GM11168 (cell line): Measurements from ENCODE around the gene ACP1.

Experiments used
- in situ Hi-C: fragments of 300-500 bp; cut with MboI; formaldehyde crosslinking; loops from one replicate; pipeline ENCODE4 v1.12.0; 2022; ENCODE audit warnings: low sequenced_read_pairs; ENCODE audit not compliant: unreplicated experiment

ACP1 gene

DNA sequence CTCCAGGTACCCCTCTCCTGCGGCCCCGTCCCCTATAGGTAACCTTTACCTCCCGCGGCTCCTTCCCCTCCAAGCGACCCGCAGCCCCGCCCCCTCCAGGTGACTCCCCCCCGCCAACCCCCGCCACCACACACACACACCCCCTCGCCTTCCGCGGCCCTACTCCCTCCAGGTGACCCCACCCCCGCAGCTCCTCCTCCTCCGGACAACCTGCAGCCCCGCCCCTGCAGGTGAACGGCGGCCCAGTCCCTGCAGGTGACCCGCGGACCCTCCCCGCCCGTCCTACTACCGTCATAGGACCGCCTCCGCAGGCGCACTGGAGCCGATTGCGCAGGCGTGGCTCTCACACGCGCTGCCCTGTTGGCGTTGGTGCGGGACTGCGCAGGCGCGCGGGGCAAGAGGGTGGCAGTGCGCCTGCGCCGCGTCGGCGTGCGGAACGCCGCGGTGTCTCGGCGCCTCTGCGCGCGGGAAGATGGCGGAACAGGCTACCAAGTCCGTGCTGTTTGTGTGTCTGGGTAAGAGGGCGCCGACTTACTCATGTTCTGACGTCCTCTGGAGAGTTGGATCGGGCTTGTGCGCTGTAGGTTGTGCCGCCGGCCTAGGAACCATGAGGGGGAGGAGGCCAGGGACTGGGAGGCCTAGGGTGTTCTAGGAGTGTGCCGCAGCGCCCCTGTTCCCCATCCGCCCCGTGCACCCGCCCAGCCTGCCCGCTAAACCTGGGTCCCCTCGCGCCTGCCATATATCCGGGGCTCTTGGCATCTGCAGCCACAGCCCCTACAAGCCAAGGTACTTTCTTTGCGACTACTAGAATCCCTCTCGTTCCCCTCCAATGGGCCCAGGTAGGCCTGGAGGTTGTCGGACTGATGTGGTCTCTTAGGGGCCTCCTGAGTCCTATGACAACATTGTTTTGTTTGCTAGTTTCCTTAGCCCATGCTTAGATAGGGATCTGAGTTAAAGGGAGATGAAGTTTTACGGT is at the start of gene ACP1:
Gene ACP1, plus strand, starts transcription at position 455 of the 976 bp plus-strand sequence. Its CDS starts 18 bp downstream, at position 473.
- in situ Hi-C loops = no loop called here

DNA sequence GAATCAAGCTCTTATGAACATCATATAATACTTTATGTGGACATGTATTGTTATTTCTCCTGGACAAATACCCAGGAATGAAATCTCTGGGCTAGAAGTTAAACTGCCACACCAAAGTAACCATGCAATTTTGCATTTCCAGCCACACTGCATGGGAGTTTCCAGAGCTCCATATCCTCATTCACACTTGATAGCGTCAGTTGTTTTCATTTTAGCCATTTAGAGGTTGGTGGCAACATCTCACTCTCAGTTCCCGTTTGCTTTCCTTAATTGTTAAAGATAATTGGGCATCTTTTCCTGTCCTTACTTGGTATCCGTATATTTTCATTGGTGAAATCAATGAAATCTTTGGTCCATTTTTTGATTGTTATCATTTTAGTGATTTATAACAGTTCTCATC is 48.7 kb upstream of the ACP1 start:
- in situ Hi-C loops = no loop called here

DNA sequence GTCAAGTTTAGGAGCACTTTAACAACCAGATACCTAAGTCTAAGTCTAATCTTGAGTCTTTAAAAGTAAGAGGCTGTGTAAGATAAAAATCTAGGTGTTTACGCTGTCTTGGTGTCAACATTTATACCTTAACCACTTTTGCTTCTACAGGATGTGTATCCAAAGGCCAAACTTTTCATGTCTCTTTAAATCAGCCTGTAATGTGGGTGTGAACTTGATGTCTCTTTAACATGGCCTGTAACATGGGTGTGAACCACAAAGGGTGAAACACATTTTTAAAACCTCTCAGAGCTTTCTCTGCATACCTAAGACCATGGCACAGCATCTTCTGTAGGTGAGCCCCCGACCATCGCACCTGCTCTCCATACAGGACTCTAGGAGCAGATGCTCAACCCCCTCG is 41.3 kb upstream of the ACP1 start:
- in situ Hi-C loops = no loop called here

DNA sequence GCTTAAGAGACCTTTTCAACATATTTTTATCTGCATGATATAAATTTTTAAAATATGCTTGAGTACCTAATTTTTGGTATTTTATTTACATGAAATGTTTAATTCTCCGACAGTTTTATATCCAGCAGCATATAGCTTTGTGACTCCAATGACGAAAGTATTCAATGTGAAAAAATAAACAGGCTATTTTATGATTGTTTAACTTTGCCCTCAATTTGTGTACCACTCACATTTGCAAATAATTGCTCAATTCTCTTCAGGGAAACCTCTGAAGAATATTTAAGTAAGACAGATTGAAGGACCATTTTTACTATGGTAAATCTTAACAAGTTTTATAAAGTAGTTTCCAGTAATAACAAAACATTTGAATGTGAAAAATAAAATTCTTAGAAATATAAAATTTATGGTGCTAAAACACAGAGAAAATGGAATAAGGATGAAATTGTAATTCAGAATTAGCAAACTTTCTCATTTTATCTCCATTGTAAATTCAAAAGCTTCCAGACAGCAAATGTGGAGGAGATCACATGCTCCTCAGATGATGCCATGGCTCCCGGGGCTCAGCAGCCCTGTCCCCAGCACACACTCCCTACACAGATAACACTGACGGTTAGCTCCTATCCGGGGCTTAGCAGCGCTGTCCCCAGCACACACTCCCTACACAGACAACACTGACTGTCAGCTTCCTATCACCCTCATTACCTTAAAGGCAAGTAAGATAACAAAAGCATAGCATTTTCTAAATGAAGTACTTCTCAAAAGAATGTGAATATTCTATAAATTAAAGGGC is 40.6 kb upstream of the ACP1 start:
- in situ Hi-C loops = no loop called here

DNA sequence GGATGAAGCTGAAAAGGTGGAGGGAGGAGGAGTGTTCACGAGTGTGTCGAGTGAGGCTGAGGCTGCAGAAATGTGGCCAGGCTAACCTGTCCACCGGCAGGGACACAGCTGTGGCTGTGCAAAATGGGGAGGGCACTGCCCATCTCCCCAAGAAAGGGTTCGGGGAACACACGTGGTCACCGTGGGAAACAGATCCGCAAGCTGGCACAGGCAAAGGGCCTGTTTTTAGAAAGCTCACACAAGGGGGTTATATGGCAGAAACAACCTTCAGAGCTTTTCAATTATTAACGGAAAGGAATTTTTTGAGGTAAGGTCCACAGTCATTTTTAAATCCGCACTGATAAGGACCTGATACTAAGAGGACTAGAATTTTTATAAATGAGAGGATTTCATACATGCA is 36.6 kb upstream of the ACP1 start:
- in situ Hi-C loops = no loop called here

DNA sequence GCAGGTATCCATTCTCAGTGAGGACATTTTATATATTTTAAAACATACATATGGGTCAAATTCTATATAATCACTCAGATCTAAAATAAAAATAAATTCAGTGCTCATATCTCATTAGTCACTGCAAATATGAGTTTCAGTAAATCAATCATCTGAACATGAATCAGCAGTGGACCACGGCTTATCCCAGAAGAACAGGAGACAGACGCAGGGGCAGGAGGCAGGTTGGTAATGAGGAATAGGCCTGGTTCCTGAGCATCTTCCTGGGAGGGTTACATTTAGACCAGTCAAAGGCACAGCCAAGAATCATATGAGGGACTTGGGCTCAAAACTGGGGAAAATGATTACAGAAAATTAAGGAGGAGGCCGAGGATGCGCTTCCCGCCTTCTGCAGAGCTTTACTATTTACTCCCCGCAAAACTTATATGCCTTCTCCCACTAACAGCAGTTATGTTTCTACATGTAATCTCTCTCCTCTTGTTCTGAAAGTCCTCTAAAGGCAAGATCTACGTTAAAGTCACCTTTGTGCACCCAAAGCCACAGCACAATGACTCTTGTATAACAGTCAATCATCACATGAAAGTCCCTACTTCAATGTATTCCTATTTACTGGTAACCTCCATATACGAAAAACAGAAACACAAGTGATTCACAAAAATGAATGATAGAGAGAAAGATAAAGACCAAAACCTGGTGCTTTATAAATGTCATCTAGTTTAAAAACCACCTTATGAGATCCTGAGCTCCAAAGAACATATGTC is 36.0 kb upstream of the ACP1 start:
- in situ Hi-C loops = no loop called here

DNA sequence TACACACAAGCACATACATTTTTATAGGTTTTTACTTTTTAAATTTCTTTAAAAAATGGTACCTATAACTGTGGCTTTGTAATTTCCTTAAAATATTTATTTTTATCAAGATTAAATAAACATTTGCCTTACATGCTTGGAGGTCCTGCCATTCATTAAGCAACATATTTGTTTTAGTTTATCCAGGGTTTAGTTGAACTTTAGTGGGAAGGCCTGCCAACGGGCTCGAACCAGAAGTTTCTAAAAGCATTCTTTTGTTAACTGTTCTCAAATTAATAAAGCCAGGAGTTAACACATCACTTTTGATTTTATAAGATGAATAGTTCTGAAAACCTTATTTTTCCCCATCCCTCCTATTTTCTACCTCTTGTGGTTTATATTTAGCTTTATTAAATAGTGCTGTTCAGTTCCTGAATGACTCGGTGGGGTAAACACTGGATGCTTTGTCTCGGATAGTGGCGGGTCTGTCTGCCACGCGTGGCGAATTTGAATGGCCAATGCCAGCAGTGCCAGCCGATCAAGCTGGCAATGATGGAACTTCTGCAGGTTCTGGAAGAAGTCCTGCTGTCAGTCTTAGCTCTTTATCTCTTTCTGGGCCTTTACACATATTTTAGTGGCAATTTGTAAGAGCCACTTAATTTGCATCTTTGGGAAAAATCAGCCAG is 33.1 kb upstream of the ACP1 start:
- in situ Hi-C loops = no loop called here

DNA sequence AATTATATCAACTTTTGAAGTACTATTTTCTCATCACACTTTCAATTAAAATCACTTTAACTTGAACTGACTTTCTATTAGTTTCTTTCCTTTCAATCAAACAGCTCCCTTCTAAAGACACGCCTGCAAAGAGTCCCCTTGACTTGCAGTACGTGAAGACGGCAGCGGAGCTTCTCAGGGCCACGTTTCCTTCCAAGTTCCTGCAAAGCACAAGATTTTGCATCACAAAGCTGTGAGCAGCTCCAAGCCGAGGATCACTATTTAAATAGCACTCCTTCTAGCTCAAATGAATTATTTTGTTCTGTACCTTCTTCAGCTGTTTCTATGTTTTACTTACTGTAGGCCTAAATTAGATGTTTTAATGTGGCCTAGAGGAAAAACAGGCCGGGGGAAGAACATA is 31.7 kb upstream of the ACP1 start:
- in situ Hi-C loops = no loop called here

DNA sequence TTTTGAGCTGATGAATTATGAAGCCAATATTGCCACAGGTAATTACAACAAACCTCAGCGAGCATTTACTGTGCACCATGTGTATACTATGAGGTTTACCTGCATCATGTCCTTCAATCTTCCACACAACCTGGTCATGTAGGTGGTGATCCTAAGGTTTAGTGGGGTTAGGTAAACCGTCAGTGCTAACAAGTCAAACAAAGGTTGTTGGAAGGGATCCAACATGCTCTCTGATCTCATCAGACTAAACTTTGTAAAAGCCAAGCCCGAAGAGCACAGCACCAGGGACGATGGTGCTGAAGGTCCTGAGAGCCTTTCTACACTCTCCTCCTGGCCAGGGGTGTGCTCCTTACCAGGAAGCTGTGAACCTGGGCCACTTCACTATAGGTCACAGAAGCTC is 30.3 kb upstream of the ACP1 start:
- in situ Hi-C loops = no loop called here

DNA sequence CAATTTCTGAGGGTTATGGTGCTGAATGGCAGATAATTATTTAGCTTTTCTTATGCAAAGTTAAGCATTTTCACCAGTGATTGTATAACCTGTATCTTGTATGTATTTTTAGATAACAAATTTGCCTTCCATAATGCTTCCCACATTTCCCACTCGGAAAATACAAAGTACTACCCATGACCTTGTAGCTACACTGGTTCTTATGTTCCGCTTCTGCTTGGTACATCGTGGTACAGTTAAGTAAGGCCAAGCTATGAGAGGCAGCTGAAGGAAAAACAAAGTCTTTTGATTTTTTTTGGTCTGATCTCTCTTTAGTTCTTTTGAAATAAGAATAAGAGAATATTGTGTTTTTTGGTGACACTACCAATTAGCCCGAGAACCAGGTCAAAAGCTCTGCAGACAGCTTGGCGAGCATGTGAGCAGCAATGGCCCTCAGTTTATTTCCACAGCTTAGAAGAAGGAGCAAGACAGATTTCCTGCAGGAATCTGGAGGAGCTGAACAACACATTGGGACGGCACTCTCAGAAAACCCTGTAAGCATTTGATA is 27.7 kb upstream of the ACP1 start:
- in situ Hi-C loops = no loop called here

DNA sequence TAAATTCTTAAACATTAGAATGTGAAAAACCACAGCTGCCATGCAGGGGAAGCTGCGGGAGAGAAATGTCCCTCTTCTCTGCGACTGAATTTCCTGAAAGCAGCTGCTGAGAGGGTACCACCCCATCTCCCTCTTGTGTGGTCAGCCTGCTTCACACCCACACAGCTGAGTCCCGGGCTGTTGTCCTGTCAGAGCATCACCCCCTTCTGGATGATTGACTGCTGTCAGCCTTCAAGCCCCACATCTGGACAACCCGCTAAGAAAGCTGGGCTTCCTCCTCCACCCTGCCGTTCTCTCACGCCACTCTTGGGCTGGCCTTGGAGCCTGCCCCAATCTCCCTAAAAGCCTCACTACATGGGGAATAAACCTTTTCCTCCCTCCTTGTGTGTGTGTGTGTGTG is 26.9 kb upstream of the ACP1 start:
- in situ Hi-C loops = no loop called here

DNA sequence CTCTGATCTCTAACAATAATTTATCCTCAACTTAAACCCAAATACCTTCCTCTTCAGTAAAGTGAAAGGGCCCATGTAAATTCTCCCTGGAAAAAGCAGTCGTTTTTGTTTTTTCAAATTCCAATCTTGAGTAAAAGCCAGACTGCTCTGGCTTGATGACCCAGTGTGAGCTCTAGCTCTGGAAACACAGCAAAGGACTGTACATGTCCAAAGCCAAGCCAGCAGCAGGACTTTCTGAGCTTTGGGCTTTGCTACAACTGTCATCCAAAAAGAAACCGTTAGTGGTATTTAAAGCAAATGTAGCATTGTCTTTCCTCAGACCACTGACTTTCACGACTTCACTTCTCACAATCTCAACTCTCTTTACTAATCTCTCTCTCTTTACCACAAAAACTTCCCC is 26.3 kb upstream of the ACP1 start:
- in situ Hi-C loops = no loop called here

DNA sequence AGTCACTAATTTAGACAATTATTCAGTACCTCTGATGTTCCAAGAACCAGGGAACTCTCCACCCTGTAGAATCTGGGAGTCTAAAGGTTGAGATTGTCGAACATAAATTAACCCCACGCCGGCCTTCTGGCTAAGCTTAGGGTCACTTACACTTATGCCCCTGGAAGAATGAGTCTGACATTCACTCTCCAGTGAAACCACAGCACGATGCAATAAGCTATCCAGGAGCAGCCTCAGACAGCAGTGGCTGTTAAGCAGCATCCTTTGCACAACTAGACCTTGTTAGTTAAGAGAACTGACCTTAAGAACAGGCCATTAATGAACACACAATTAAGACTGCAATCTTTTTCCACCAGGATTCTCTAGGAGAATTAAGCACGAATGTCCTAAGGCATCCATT is 25.9 kb upstream of the ACP1 start:
- in situ Hi-C loops = no loop called here

DNA sequence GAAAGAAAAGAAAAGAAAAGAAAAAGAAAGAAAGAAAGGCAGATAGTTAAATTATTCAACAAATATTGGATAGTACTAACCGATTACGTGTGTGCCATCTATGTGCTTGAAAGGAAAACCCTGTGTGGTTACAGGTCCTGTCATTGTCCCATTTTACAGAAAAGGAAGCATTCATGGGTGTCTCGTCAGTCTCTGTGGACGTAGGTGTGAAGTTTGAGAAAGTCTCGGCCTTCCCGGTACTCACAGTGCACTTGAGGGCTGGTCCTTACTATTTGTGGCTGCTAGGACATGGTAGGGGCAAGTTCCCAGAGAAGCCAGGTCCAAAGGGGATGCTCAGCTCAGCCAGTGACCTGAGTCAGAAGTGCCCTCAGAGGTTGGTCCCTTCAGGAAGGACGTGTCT is 20.2 kb upstream of the ACP1 start:
- in situ Hi-C loops = no loop called here

DNA sequence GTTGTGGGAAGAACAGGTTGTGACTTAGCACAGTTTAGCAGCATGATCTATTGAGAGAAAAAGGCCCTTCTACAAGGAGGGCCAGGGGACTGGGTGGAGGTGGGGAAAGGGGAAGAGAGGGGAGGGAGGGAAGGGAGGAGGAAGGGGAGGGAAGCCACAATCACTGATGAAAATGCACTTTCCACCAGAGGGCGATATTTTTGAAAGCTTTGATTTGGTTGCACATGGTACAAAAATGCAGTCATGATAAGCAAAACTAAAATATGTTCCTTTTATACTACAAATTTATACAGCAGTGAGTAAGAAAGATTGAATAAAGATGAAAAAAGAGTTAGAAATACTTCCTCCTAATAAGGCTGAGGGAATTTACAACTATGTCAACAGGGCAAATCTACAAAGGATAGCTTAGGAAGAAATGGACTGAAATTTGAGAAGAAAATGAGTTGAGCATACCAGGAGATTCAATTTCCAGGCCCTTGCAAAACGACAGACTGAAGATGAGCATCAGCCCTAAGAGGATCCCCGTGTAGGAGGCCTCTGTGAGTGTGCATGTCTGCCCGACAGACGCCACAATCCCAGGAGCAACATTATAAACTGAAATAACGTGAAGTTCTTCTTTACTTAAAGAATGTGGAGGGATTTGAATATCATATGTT is 18.1 kb upstream of the ACP1 start:
- in situ Hi-C loops = no loop called here

DNA sequence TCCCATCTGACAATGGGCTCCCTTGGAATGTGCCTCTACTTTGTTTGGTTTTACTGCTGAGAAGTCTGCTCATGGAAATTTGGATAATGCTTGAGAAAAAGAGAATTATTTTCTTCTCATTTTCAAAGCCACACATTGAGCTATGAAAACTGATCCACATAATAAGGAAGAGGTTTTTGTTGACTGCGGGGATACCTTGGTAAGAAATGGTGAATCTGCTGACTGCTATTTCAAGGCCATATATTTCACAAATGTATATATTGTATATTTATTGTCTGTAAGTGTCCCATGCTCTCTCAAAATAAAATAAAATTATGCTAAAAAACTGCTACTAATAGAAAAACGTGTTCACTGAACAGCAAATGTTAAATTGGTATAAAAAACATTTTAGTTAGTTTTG is 16.0 kb upstream of the ACP1 start:
- in situ Hi-C loops = no loop called here

DNA sequence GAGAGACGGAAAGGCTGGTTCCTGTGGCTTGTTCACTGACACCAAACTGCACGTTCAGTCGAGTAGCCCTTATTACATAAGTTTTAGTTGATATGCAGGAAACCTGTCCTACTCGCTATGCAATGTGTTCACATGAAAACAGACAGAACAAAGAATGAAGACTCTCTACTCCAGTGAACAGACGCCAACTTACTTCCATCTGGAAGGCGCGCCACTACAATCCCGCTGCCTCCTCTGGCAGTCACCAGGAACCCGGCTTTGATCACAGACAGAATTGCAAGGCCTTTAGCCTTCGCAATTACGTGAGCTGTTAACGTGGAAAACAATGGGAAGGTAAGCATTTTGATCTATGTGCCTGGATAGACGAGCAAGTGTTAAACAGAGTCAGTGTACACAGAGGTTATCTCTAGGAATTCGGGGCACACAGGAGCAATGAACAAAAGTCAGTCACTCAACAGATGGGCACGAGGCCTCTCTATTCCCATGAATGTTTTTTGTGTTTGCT is 15.2 kb upstream of the ACP1 start:
- in situ Hi-C loops = no loop called here

DNA sequence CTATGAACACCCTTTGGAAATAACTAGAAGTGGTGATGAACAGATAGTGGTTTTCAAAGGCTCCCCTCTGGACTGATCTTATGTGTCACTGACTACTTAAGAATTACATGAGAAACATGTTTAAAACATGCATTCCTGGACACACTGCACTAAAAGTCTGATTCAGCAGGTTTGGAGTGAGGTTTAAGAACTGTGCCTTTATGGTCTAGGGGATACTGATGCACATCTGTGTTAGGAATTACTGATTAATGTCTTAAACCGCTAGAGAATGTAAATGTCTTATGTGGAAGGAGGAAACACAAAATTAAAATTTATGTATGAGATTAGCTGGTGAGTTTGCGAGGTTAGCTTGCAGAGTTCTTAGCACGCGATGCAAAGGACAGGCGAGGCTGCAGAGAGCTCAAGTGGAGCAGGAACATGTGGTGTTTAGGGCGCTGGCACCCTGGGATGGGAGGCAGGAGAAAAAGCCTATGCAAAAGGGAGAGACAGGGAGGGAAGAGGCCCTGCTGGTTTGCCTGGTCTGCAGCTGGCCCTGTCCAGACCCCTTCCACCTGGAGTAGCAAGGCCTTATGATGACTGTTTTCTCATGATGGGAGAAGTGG is 12.6 kb upstream of the ACP1 start:
- in situ Hi-C loops = no loop called here

DNA sequence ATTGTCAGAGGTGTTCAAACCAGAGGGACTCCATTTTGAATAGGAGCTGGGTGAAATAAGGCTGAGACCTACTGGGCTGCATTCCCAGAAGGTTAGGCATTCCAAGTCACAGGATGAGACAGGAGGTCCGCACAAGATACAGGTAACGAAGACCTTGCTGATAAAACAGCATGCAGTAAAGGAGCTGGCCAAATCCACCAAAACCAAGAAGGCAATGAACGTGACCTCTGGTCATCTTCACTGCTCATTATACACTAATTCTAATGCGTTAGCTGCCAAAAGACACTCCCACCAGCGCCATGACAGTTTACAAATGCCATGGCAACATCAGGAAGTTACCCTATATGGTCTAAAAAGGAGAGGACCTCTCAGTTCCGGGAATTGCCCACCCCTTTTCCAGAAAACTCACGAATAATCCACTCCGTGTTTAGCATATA is 11.5 kb upstream of the ACP1 start:
- in situ Hi-C loops = no loop called here
